AG09319 (cell line): Measurements from ENCODE around the gene PUM1.
A peak's percentile ranks its signal among the peaks of the same experiment; 100 is the strongest.
"Not testable (repeated sequence)": the region's sequence is repeated elsewhere in the genome, so short reads cannot be mapped to it uniquely, and the experiment has no call there.

Experiments
- DNase-seq: peaks from one replicate; pipeline ENCODE4 v3.0.0-alpha.2; 2010; ENCODE audit warnings: low read depth; ENCODE audit errors: extremely low read depth
- CTCF ChIP-seq: IDR thresholded peaks from 2 replicates; pipeline ENCODE4 v1.5.1; 2011; ENCODE audit warnings: low read depth, mild to moderate bottlenecking, inconsistent platforms, low read length, moderate library complexity

PUM1 gene

GRCh38 chr1:31051611-31052010 lies 13.9 kb downstream of the PUM1 start:
- DNase-seq: no peak
- no peak for TF ChIP-seq CTCF

- not testable (repeated sequence) for DNase-seq
These were observed 18.0 kb downstream of the PUM1 start for GRCh38 chr1:31047507-31047906.

GRCh38 chr1:31043631-31044030 lies 21.9 kb downstream of the PUM1 start:
- no peak for TF ChIP-seq CTCF
- DNase-seq: no peak

GRCh38 chr1:31042656-31043055 lies 22.9 kb downstream of the PUM1 start:
- no peak for TF ChIP-seq CTCF
- DNase-seq: no peak

- no peak for DNase-seq
- TF ChIP-seq CTCF: no peak
These were observed 24.0 kb downstream of the PUM1 start for GRCh38 chr1:31041529-31041928.

- no peak for TF ChIP-seq CTCF
- DNase-seq: no peak
These were observed 25.5 kb downstream of the PUM1 start for GRCh38 chr1:31040038-31040437.

GRCh38 chr1:31038935-31039334 lies 26.6 kb downstream of the PUM1 start:
- DNase-seq: not testable (repeated sequence)

- no peak for TF ChIP-seq CTCF
- peak; percentile 15 for DNase-seq
These were observed 27.2 kb downstream of the PUM1 start for GRCh38 chr1:31038360-31038759.
